Gastroesophageal sphincter (tissue), 3 donors: ENCODE data around the gene FBH1.

Source experiments
- EP300 ChIP-seq: sonication (generic); formaldehyde crosslinking; IDR thresholded peaks from one replicate; pipeline ENCODE4 v1.6.1; 2017; ENCODE audit warnings: antibody characterized with exemption, mild to moderate bottlenecking
- POLR2A ChIP-seq, 2 donors: fragments of 450-650 bp; IDR thresholded peaks; one replicate each; pipeline ENCODE4 v1.6.1; 2017; ENCODE audit warnings: antibody characterized with exemption in 2 of 2, mild to moderate bottlenecking in 2 of 2, moderate library complexity in 1 of 2
- POLR2AphosphoS5 ChIP-seq: sonication (generic); formaldehyde crosslinking; IDR thresholded peaks from one replicate; pipeline ENCODE4 v1.6.1; 2017; ENCODE audit warnings: antibody characterized with exemption
- TF ChIP-seq, protein P1 (sequence below), 4 experiments: fragments of 200-600 bp in 2 of 4; fragments of 450-650 bp in 2 of 4; sonication (generic) in 1 of 4; IDR thresholded peaks; one replicate each; pipeline ENCODE4 v1.5.1; 2017 to 2019; ENCODE audit warnings: antibody characterized with exemption in 4 of 4, mild to moderate bottlenecking in 2 of 4, moderate library complexity in 2 of 4

DNA sequence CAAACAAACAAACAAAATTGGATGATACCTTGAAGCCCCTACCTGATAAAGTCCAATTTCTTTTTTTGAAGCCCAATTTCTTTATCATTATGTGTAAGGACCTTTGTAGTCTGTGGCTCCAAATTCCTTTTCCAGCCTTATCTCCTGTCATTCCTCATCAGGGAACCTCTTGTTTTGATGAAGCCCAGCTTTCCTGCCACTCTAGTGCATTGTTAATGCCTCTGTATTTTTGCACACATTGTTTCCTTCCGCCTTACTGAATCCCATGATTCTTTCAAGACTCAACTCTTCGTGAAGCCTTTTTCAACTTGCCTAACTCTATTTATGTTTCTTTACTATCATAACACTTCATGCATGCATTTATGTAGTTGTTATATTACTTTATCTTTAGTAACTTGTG lies 3.3 kb downstream of the FBH1 start:
- TF ChIP-seq, protein P1, sequence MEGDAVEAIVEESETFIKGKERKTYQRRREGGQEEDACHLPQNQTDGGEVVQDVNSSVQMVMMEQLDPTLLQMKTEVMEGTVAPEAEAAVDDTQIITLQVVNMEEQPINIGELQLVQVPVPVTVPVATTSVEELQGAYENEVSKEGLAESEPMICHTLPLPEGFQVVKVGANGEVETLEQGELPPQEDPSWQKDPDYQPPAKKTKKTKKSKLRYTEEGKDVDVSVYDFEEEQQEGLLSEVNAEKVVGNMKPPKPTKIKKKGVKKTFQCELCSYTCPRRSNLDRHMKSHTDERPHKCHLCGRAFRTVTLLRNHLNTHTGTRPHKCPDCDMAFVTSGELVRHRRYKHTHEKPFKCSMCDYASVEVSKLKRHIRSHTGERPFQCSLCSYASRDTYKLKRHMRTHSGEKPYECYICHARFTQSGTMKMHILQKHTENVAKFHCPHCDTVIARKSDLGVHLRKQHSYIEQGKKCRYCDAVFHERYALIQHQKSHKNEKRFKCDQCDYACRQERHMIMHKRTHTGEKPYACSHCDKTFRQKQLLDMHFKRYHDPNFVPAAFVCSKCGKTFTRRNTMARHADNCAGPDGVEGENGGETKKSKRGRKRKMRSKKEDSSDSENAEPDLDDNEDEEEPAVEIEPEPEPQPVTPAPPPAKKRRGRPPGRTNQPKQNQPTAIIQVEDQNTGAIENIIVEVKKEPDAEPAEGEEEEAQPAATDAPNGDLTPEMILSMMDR (IDR thresholded peaks at IDR 0.05): no peak
- TF ChIP-seq POLR2AphosphoS5 (no peak), POLR2A (IDR thresholded peaks at IDR 0.05) (no peak), EP300 (no peak)
